ENCODE data around the gene CDH4. TPM values are rescaled to one million over a fixed set of nuclear protein-coding genes. Genes with fewer than 3 reads are reported as not detected.

CDH4 gene
- polyA plus RNA-seq, 1 donor (not counting 4 experiments of a cell fraction or from before 2014, with no cell fraction given), result 2.2 TPM

GRCh38 chr20:61765081-61765870, 513.2 kb downstream of the CDH4 start:
- Histone ChIP-seq H2AFZ (ENCODE audit: control insufficient read depth, low read length) (no peak overlapping the region), H4K20me1 (ENCODE audit: control insufficient read depth, extremely low read depth, insufficient read depth, low read length) (no peaks in the 10 kb centered on the region), H3K4me2 (ENCODE audit: control insufficient read depth, extremely low read depth, insufficient read depth, low read depth, low read length) (no peak overlapping the region), H3K79me2 (ENCODE audit: control insufficient read depth, insufficient read depth, low read length) (no peaks in the 10 kb centered on the region), H3K9me1 (ENCODE audit: control insufficient read depth, extremely low read depth, insufficient read depth, low read length) (no peaks in the 10 kb centered on the region), H3K27ac (ENCODE audit: control insufficient read depth, insufficient read depth, low read length) (no peak overlapping the region), H3K9me3 (ENCODE audit: control insufficient read depth, low read depth, low read length) (no peaks in the 10 kb centered on the region), H3K36me3 (ENCODE audit: control insufficient read depth in 2 of 2, extremely low read depth in 1 of 2, insufficient read depth in 2 of 2, low read length in 2 of 2) (no peaks in the 10 kb centered on the region), H3K4me3 (ENCODE audit: control insufficient read depth in 2 of 3, extremely low read depth in 1 of 3, insufficient read depth in 2 of 3, low read depth in 1 of 3, low read length in 3 of 3) (no peak overlapping the region), H3K9ac (ENCODE audit: control insufficient read depth, extremely low read depth, insufficient read depth, low read length) (no peak overlapping the region), H3K27me3 (ENCODE audit: control insufficient read depth, extremely low read depth, insufficient read depth, low read length) (peaks cover 17% of the 10 kb centered on the region), H3K4me1 (ENCODE audit: control insufficient read depth, extremely low read depth, insufficient read depth, low read length) (no peaks in the 10 kb centered on the region)
- no peak for TF ChIP-seq EZH2 (IDR thresholded peaks at IDR 0.05; ENCODE audit: low read length)
- TF ChIP-seq CTCF (optimal IDR thresholded peaks at IDR 0.05 in 1 of 3, IDR thresholded peaks at IDR 0.05 in 1 of 3, conservative IDR thresholded peaks at IDR 0.05 in 1 of 3; ENCODE audit: extremely low read depth in 1 of 3, insufficient read depth in 2 of 3, low read length in 3 of 3), result no peak
- FAIRE-seq (no peak), DNase-seq (ENCODE audit: low read depth, low spot score) (no peak)
- dilution Hi-C loops (cut with MboI; ENCODE audit: extremely low pct_ligation_motif_present, low sequenced_read_pairs), result no loop called here

GRCh38 chr20:61765871-61766654, 514.0 kb downstream of the CDH4 start:
- dilution Hi-C loops (cut with MboI; ENCODE audit: extremely low pct_ligation_motif_present, low sequenced_read_pairs), result no loop called here

More at GRCh38 chr20:61765871-61766654, 514.0 kb downstream of the CDH4 start:
- Histone ChIP-seq H3K36me3 (ENCODE audit: control insufficient read depth in 2 of 2, extremely low read depth in 1 of 2, insufficient read depth in 2 of 2, low read length in 2 of 2) (no peaks in the 10 kb centered on the region), H3K27me3 (ENCODE audit: control insufficient read depth, extremely low read depth, insufficient read depth, low read length) (peaks cover 18% of the 10 kb centered on the region), H2AFZ (ENCODE audit: control insufficient read depth, low read length) (no peak overlapping the region), H3K9me3 (ENCODE audit: control insufficient read depth, low read depth, low read length) (no peaks in the 10 kb centered on the region), H3K27ac (ENCODE audit: control insufficient read depth, insufficient read depth, low read length) (no peak overlapping the region), H3K9ac (ENCODE audit: control insufficient read depth, extremely low read depth, insufficient read depth, low read length) (no peak overlapping the region), H3K4me1 (ENCODE audit: control insufficient read depth, extremely low read depth, insufficient read depth, low read length) (no peaks in the 10 kb centered on the region), H3K79me2 (ENCODE audit: control insufficient read depth, insufficient read depth, low read length) (no peaks in the 10 kb centered on the region), H3K4me3 (ENCODE audit: control insufficient read depth in 2 of 3, extremely low read depth in 1 of 3, insufficient read depth in 2 of 3, low read depth in 1 of 3, low read length in 3 of 3) (no peak overlapping the region), H4K20me1 (ENCODE audit: control insufficient read depth, extremely low read depth, insufficient read depth, low read length) (no peaks in the 10 kb centered on the region), H3K4me2 (ENCODE audit: control insufficient read depth, extremely low read depth, insufficient read depth, low read depth, low read length) (no peak overlapping the region), H3K9me1 (ENCODE audit: control insufficient read depth, extremely low read depth, insufficient read depth, low read length) (no peaks in the 10 kb centered on the region)
- DNase-seq (ENCODE audit: low read depth, low spot score) (no peak), FAIRE-seq (no peak)
- TF ChIP-seq EZH2 (IDR thresholded peaks at IDR 0.05; ENCODE audit: low read length) (no peak), CTCF (optimal IDR thresholded peaks at IDR 0.05 in 1 of 3, IDR thresholded peaks at IDR 0.05 in 1 of 3, conservative IDR thresholded peaks at IDR 0.05 in 1 of 3; ENCODE audit: extremely low read depth in 1 of 3, insufficient read depth in 2 of 3, low read length in 3 of 3) (no peak)

Measured in keratinocyte (primary cell).